Suprapubic skin (tissue), 4 donors: ENCODE data around the gene NEK8. TPM values are rescaled to one million over a fixed set of nuclear protein-coding genes. Genes with fewer than 3 reads are reported as not detected.
A peak's percentile ranks its signal among the peaks of the same experiment; 100 is the strongest.

Experiments
- DNase-seq, 2 donors: peaks; one replicate each; pipeline ENCODE4 v3.0.0-alpha.2; 2019; ENCODE audit warnings: low spot score in 2 of 2
- H3K27ac ChIP-seq: fragments of 200-600 bp; sonication (generic); one replicate; pipeline ENCODE4 v1.5.1; 2019
- H3K27me3 ChIP-seq: fragments of 200-600 bp; sonication (generic); one replicate; pipeline ENCODE4 v1.5.1; 2019
- H3K36me3 ChIP-seq: fragments of 200-600 bp; sonication (generic); one replicate; pipeline ENCODE4 v1.5.1; 2019
- H3K4me1 ChIP-seq: fragments of 200-600 bp; sonication (generic); one replicate; pipeline ENCODE4 v1.5.1; 2019
- H3K4me3 ChIP-seq: fragments of 200-600 bp; sonication (generic); one replicate; pipeline ENCODE4 v1.5.1; 2019; ENCODE audit warnings: mild to moderate bottlenecking
- H3K9me3 ChIP-seq: fragments of 200-600 bp; sonication (generic); one replicate; pipeline ENCODE4 v1.5.1; 2019
- CTCF ChIP-seq, 2 donors: fragments of 200-600 bp in 1 of 2; fragments of 450-650 bp in 1 of 2; sonication (generic) in 1 of 2; IDR thresholded peaks; one replicate each; pipeline ENCODE4 v1.5.1; 2016 to 2019; ENCODE audit warnings: antibody characterized with exemption in 2 of 2, mild to moderate bottlenecking in 1 of 2, moderate library complexity in 1 of 2
- EP300 ChIP-seq: sonication (generic); formaldehyde crosslinking; IDR thresholded peaks from one replicate; pipeline ENCODE4 v1.6.1; 2017; ENCODE audit warnings: antibody characterized with exemption
- POLR2A ChIP-seq, 2 donors: fragments of 450-650 bp; IDR thresholded peaks; one replicate each; pipeline ENCODE4 v1.6.1; 2017; ENCODE audit warnings: antibody characterized with exemption in 2 of 2, mild to moderate bottlenecking in 2 of 2, moderate library complexity in 2 of 2
- POLR2AphosphoS5 ChIP-seq, 3 donors: sonication (generic); formaldehyde crosslinking; IDR thresholded peaks; one replicate each; pipeline ENCODE4 v1.6.1; 2017; ENCODE audit warnings: antibody characterized with exemption in 3 of 3
- WGBS: methylation state at CpG from one replicate; pipeline ENCODE4 v1.1.5; 2018; 5-methylcytosine and 5-hydroxymethylcytosine counted together
- total RNA-seq, 4 donors: library from RNA; depleted of rRNA; stranded (reverse); fragments of >200 nt; gene quantifications; one replicate each; pipeline ENCODE4 v1.1.0, GENCODE V29; 2016

The NEK8 gene
- total RNA-seq, 4 donors from 2014 or later: 1.9 to 8.1 (median 6.0) TPM

DNA sequence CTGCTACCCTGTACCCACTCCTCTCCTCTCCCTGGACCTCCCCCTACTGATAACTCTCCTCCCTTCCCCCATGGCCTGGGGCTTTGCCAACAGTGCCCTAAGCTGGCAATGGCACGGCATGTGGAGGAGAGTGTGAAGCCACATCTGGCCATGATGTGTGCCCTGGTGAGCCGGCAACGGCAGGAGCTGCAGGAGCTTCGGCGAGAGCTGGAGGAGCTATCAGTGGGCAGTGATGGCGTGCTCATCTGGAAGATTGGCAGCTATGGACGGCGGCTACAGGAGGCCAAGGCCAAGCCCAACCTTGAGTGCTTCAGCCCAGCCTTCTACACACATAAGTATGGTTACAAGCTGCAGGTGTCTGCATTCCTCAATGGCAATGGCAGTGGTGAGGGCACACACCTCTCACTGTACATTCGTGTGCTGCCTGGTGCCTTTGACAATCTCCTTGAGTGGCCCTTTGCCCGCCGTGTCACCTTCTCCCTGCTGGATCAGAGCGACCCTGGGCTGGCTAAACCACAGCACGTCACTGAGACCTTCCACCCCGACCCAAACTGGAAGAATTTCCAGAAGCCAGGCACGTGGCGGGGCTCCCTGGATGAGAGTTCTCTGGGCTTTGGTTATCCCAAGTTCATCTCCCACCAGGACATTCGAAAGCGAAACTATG, 20.4 kb downstream of the NEK8 start:
- Histone ChIP-seq H3K9me3 (no peaks in the 10 kb centered on the region), H3K4me3 (no peak overlapping the region), H3K36me3 (peaks cover 23% of the 10 kb centered on the region), H3K27me3 (no peaks in the 10 kb centered on the region), H3K27ac (no peak overlapping the region), H3K4me1 (peaks cover 60% of the 10 kb centered on the region)
- TF ChIP-seq EP300 (no peak), CTCF (IDR thresholded peaks at IDR 0.05) (no peak), POLR2A (IDR thresholded peaks at IDR 0.05) (no peak), POLR2AphosphoS5 (IDR thresholded peaks at IDR 0.05) (no peak)
- DNase-seq: no peak
- WGBS: 69% methylated on average over 15 of the region's 18 CpGs

DNA sequence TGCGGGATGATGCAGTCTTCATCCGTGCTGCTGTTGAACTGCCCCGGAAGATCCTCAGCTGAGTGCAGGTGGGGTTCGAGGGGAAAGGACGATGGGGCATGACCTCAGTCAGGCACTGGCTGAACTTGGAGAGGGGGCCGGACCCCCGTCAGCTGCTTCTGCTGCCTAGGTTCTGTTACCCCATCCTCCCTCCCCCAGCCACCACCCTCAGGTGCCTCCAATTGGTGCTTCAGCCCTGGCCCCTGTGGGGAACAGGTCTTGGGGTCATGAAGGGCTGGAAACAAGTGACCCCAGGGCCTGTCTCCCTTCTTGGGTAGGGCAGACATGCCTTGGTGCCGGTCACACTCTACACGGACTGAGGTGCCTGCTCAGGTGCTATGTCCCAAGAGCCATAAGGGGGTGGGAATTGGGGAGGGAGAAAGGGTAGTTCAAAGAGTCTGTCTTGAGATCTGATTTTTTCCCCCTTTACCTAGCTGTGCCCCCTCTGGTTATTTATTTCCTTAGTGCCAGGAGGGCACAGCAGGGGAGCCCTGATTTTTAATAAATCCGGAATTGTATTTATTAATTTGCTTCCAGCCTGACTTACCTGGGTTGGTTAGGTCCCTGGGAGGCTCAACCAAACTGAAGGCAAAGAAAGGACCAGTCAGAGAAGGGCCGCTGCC, 21.1 kb downstream of the NEK8 start:
- Histone ChIP-seq H3K27me3 (no peaks in the 10 kb centered on the region), H3K9me3 (no peaks in the 10 kb centered on the region), H3K36me3 (peaks cover 23% of the 10 kb centered on the region), H3K27ac (no peak overlapping the region), H3K4me3 (no peak overlapping the region), H3K4me1 (peaks cover 53% of the 10 kb centered on the region)
- no peak for TF ChIP-seq EP300
- no peak for TF ChIP-seq POLR2AphosphoS5 (IDR thresholded peaks at IDR 0.05)
- no peak for TF ChIP-seq POLR2A (IDR thresholded peaks at IDR 0.05)
- TF ChIP-seq CTCF (IDR thresholded peaks at IDR 0.05): no peak
- DNase-seq: no peak
- WGBS: 57% methylated on average over 10 of the region's 11 CpGs

DNA sequence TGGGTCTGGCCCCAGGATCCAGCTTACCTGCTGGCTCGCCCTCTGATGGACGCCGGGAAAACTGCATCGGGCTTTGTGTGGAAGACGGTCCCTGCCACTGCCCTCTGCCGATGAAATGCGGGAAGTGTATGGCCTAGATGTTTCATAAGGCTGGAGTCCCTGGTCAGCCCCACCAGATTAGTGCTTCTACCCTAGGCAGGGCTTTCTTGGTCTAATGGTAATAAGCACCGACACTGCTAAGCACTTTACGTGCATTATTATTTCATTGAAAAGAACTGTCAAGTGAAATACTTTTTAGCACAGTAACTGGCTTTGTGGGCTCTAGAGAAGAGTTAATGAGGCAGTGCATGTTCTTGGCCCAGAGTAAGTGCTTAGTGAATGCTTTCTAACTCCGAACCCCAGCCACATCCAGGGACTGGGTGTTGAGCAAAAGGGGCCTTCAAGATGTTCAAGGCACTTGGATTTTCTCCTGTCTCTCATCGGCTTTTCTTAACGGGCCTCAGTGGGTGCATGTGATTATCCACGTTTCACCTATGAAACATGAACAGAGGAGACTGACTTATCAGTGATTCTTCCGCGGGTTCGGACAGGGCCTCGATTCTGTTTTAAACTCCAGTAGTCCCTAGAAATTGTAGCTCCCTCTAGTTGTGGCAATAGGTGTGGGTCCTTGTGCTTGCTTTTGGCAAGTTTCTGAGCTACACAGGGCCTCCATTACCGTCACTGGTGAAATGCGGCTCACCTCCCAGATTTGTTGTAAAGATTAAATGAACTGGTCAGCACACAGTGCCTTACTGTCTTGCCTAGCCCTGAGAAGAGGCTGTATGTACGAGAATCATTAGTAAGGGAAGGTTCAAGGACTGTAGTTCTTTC, 21.8 kb downstream of the NEK8 start:
- Histone ChIP-seq H3K27ac (no peak overlapping the region), H3K36me3 (peaks cover 23% of the 10 kb centered on the region), H3K4me3 (no peak overlapping the region), H3K4me1 (peaks cover 45% of the 10 kb centered on the region), H3K9me3 (no peaks in the 10 kb centered on the region), H3K27me3 (no peaks in the 10 kb centered on the region)
- no peak for TF ChIP-seq EP300
- no peak for TF ChIP-seq POLR2A (IDR thresholded peaks at IDR 0.05)
- TF ChIP-seq POLR2AphosphoS5 (IDR thresholded peaks at IDR 0.05): peak in 2 of 3 donors; percentile 64 to 80
- peak; percentile 100 for TF ChIP-seq CTCF (IDR thresholded peaks at IDR 0.05)
- 33% methylated on average over 20 of the region's 20 CpGs for WGBS
- DNase-seq: peak; percentile 95 to 97

DNA sequence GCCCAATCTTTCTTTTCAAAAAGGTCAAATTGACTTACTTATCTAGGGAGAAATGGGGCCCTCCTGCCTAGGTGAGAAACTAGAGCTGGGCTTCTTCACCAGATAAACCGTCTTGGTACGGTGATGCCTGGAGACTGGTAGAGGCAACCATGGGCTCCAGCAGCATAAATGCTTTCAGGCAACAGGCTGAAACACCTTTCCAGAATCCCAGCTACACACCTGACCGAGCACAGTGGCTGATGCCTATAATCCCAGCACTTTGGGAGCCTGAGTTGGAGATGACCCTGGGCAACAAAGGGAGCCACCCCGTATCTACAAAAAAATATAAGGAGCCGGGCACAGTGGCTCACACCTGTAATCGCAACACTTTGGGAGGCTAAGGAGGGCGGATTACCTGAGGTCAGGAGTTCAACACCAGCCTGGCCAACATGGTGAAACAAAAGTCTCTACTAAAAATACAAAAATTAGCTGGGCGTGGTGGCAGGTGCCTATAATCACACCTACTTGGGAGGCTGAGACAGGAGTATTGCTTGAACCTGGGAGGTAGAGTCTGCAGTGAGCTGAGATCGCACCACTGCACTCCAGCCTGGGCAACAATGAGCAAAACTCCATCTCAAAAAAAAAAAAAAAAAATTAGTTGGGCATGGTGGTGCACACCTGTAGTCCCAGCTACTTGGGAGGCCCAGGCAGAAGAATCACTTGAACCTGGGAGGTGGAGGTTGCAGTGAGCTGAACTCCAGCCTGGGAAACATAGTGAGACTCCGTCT, 23.2 kb downstream of the NEK8 start:
- H3K27ac ChIP-seq: no peak overlapping the region
- H3K9me3 ChIP-seq: no peaks in the 10 kb centered on the region
- DNase-seq: no peak
- WGBS: 90% methylated on average over 9 of the region's 10 CpGs
- TF ChIP-seq POLR2A (IDR thresholded peaks at IDR 0.05) (no peak), POLR2AphosphoS5 (IDR thresholded peaks at IDR 0.05) (no peak), CTCF (IDR thresholded peaks at IDR 0.05) (no peak), EP300 (no peak)
- H3K4me1 ChIP-seq: peaks cover 32% of the 10 kb centered on the region
- no peak overlapping the region for H3K4me3 ChIP-seq
- H3K36me3 ChIP-seq: peaks cover 23% of the 10 kb centered on the region
- no peaks in the 10 kb centered on the region for H3K27me3 ChIP-seq
